OCI-M1 (cell line): Measurements from ENCODE around the gene TMEM267.
A peak's percentile ranks its signal among the peaks of the same experiment; 100 is the strongest.
"Not testable (repeated sequence)": the region's sequence is repeated elsewhere in the genome, so short reads cannot be mapped to it uniquely, and the experiment has no call there.

Experiments
- DNase-seq: peaks from one replicate; lab custom pipeline; 2025; lab: John Stamatoyannopoulos, UW

TMEM267 gene

DNA sequence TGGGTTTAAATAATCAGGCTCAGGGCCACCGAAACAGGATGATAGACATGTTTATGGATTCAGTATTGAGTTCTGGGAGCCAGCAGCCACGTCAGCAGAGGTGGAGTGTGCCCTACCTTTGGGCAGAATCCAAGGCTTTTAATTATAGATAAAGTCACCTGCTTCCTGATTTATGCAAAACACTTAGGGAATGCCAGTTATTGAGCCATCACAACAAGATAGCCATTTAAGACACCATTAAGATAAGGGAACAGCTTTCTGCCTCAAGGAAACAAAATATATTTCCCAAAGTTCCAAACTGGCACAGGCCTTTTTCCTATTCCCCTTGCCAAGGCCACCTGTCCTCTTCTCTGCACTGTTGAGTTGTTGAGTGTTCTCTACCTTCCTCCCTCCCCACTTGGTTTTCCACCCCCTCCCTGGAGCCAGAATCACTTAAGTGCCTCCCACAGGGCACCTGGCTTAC lies 73.8 kb downstream of the TMEM267 start:
- DNase-seq, result no peak

DNA sequence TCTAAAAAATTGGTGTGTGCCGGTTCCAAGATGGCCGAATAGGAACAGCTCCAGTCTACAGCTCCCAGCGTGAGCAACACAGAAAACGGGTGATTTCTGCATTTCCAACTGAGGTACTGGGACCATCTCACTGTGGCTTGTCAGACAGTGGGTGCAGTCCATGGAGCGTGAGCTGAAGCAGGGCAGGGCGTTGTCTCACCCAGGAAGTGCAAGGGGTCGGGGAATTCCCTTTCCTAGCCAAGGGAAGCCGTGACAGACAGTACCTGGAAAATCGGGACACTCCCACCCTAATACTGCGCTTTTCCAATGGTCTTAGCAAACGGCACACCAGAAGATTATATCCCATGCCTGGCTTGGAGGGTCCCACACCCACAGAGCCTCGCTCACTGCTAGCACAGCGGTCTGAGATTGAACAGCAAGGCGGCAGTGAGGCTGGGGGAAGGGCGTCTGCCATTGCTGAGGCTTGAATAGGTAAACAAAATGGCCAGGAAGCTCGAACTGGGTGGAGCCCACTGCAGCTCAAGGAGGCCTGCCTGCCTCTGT lies 81.1 kb downstream of the TMEM267 start:
- not testable (repeated sequence) for DNase-seq

DNA sequence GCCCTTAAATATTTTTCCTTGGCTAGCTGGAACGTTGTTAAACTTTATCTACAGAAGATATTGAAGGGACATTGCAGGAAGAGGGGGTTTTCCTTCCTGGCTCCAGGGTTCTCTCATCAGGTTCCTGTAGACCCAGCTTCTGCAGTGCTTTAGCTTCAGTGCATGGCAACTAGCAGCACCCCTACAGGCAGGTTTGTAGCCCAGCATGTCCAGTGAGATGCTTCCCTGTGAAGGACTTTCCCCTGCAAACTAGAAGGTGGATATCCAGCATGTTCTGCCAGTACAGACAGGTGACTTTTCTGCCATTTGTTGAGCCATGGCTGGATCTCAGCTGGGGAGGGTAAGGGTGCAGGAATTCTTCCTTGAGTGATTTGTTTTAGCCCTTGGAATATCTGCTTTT lies 81.8 kb downstream of the TMEM267 start:
- peak; percentile 26 for DNase-seq

DNA sequence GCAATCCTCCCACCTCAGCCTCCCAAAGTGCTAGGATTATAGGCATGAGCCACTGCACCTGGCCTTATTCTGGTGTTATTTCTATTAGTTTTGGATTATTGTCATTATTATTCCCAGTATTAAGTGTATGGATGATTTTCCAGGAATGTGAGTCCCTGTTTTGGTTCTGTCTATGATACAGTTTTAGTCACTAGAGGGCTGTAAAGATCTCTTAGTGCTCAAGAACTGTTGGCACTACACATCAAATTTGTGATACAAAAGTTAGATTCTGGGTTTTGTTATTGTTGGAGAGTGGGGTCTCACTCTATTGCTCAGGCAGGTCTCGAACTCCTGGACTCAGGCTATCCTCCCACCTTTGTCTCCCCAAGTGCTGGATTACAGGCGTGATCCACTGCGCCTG lies 83.6 kb downstream of the TMEM267 start:
- DNase-seq, result peak; percentile 14

DNA sequence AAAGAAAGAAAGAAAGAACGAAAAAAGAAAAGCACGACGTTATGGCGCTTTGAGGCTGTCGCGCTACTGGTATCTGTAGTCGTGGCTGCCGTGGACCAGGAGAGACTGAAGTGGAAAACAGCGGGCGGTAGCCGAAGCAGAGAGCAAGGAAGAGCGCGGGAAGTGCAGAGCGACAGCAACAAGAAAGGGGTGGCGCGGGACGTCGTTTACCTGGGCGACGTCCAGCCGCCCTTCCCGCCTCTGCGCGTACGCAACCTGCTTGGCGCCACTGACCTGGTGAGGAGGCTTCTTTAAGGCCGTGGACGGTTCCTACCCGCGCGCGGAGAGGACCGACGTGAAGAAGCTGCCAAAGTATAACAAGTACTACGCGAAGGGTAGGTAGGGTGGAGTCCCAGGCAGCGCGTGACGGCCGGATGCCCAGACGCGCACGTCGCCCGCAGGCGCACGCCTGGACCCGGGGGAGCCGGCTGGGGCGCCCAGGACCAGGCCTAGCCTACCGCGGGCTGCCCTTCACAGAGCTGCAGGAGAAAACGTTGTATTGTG lies 86.8 kb downstream of the TMEM267 start:
- no peak for DNase-seq
